ENCODE measurements around the gene FOXR1.
"Not testable (repeated sequence)": the region's sequence is repeated elsewhere in the genome, so short reads cannot be mapped to it uniquely, and the experiment has no call there.

GRCh38 chr11:118984337-118984736, 12.8 kb downstream of the FOXR1 start:
- TF ChIP-seq CTCF, EZH2phosphoT487 (IDR thresholded peaks at IDR 0.05; ENCODE audit: low read length): not testable (repeated sequence)
